Measurements from ENCODE around the gene GIGYF2.

GIGYF2 gene

DNA sequence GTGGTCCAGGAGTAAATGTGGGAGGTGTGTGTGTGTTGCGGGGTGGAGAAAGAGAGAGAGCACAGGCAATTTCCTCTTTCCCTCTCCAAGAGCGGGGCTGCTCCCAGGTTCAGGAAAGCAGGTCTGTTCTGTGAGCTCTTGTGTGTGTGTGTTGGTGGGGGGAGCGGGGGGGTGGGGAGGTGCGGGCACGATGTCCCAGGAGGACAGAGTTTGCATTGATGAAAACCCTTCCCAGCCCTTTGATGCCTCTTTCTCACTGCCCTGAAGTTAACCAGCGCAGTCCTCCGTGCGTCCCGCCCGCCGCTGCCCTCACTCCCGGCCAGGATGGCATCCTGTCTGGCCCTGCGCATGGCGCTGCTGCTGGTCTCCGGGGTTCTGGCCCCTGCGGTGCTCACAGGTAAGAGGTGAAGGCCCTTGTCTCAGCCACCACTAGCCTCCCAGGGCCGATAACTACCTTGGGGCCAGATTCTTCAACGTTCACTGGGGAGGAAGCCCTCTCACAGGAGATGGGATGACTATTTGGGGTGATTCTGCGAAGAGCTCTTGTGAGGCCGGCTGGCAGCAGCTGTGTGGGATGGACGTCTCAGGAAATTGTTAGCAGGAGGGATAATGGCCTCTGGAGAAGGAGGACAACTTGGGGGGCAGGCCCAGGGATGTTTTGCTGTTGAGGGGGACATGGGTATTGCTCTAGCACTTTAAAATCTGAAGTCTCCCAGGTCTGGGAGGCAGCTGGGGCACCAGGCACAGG lies 173.1 kb downstream of the GIGYF2 start, which contains the start of gene SNORC:
TSS of gene SNORC (plus strand) at position 247 of the 748 bp plus-strand sequence. CDS start at position 325, 78 bp downstream.
- no peak for DNase-seq

DNA sequence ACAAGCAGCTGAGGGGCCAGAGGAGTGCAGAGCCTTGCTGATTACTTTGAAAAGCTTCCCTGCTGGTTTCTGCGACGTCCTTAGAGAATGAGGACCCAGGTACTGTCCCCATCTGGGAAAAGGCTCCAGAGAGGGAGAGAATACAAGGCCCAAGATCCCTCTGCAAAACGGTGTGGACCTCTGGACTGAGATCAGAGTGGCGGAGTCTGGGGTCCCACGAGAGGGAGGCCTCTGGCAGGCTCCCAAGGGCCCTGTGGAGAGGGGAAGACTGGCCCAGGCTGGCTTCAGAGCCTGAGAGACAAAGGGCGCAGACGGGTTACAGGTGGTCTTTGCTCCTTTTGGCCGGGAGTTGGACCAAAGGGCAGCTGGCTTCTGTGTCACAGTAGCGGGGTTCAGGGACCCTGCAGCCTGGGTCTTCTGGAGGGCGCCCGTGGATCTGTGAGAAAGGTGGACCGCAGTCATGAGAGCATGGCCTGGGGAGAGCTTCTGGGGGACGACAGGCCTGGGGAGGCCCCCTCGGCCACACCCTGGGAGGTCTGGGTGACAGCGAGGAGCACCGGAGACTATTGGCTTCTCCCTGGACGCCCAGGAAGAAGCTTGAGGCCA lies 173.7 kb downstream of the GIGYF2 start:
- DNase-seq, result no peak

DNA sequence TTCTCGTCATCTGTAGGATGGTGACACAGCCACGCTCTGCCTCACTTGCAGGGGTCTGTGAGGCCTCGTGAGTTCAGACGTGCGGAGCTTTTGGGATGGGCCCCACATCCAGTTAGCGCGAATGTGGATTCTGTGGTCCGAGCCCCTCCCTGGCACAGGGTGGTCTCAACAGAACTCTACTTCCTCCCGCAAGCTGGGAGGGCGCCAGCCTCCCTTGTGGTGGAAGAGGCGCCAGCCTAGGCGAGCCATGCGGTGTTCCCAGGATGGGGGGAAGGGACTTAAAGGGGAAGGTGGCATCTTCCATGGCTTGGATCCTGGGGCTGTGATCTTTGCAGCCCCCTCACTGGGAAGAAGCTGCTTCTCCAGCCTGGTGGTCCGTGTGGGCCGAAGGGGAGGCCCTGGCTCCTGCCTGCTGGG lies 174.3 kb downstream of the GIGYF2 start:
- DNase-seq, result no peak

DNA sequence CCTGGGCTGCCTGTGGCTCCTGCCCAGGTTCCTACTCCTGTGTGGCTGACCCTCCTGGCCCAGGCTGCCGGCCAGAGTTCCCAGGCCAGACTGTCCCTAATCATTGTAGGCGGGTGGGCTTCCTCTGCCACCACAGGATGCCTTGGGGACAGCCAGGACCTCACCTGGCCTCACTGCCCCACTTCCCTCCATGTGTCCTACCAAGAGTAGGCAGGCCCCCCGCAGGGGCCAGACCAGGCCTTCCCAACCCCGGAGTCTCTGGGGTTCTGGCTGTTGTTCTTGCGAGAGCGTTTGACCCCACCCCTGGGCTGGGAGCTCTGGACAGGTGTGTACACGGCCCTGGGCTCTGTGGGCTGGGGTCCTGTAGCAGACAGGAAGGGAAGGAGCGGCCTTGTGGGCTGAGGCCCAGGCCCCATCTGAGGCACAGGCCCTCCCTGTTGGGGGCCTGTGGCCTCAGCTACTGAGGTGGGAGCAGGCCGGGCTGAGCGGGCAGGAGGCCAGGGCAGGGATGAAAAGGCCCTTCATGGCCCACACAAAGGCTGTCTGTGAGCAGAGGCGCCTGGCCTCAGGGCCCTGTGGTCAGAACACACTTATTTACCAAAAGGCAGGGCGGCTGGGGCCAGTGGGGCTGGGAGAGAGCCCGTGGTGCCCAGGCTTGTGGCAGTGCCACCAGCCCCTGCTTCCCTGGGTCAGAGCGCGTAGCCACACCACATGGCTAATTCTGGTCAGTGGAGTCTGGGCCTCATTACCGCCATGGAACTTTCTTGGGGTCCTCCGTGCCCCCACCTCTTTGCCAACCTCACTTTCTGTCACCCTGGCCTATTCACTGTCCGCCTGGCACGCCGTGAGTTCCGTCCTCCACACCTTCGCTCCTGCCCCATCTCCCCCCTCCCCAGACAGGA lies 175.0 kb downstream of the GIGYF2 start:
- no peak for DNase-seq

DNA sequence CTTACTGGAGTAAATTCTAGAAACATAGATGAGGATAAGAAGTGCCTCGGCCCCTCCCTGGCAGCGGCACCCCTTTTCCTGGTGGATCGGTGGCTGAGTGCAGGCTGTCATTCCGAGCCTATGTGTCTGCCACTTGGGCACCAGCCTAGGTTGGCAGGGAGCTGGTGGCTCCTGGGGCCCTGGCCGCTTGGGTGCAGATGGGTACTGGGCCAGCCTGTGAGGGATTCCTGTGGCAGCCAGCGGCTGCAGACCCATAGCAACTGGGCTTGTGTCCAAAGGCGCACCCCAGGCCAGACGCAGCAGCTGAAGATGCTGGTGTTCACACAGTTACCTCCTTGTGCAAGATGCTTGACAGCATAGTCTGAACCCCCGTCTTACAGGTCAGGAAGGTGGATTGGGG lies 175.7 kb downstream of the GIGYF2 start:
- no peak for DNase-seq

DNA sequence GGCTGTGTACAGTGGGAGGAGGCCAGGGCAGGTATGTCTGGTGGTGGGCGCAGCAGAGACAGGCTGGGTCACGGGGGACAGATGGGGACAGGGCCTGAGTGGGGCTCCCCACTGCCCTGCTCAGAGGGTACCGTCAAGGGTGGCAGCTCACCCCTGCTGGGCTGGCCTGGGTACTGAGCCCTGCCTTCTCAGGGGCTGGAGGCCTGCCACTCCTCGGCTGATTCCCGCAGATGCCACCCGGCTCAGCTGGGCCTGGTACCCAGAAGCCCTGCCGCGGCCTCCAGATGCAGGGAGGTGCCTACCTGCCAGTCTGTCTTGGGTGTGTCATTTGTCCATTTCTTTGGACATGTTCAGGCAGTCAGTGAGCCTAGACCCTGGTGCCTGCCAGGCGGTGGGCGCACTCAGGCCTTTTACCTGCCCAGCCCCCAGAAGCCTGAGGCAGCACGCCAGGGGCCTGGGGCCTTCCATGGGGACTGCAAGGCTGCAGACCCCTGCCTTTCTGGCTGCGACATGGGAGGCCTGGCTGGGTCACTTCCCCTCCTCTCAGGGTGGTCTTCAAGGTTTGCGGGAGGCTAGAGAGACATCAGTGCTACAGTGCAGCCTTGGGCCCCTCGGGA lies 176.3 kb downstream of the GIGYF2 start:
- DNase-seq, result no peak

DNA sequence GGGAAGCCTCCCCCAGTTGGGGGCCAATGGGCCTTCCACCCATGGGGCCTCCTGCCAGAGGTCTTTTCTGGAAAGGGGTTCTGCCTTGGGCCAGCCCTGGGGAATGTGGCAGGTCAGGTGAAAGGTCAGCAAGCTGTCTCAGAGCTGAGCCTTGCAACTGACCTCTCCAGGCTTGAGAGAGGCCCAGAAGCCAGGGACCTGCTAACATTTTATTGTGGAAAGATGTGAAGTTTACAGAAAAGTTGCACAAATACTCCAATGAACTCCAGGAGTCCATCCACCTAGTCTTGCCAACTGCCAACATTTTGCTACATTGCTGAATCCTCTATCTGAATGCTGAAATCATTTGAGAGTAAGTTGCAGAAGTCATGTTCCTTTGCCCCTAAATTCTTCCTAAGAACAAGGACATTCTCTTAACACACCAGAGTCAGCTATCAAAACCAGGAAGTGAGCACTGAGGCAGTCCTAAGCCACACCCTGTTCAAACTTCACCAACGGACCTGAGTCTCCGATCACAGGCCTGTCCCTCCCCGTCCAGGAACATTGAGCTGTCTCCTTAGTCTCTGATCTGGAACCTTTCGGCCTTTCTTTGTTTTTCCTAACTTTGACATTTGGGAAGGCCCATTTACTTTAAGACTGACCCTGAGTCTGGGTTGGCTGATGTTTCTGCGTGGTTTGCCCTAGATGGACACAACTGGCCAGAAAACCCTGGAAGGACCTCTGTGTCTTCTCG lies 176.9 kb downstream of the GIGYF2 start:
- DNase-seq, result no peak

DNA sequence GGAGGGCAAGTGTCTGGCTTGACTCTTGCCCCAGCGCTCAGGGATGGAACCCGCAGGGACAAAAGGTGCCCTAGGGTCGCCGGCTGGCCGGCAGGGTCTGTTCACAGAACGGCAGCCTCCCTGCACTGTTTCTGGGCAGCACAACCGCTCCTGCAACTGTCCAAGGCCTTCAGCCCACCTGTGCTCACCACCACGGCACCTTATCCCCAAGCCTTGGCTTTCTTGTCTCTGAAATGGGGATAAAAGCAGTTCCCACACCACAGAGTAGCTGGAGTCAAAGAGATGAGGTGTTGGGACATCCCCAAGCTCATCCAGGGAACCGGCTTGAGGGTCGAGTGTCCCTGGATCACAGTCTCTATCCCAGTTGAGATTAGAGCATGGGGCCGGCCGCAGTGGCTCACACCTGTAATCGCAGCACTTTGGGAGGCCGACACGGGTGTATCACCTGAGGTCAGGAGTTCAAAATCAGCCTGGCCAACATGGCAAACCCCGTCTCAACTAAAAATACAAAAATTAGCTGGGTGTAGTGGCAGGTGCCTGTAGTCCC lies 177.6 kb downstream of the GIGYF2 start:
- DNase-seq, result no peak

DNA sequence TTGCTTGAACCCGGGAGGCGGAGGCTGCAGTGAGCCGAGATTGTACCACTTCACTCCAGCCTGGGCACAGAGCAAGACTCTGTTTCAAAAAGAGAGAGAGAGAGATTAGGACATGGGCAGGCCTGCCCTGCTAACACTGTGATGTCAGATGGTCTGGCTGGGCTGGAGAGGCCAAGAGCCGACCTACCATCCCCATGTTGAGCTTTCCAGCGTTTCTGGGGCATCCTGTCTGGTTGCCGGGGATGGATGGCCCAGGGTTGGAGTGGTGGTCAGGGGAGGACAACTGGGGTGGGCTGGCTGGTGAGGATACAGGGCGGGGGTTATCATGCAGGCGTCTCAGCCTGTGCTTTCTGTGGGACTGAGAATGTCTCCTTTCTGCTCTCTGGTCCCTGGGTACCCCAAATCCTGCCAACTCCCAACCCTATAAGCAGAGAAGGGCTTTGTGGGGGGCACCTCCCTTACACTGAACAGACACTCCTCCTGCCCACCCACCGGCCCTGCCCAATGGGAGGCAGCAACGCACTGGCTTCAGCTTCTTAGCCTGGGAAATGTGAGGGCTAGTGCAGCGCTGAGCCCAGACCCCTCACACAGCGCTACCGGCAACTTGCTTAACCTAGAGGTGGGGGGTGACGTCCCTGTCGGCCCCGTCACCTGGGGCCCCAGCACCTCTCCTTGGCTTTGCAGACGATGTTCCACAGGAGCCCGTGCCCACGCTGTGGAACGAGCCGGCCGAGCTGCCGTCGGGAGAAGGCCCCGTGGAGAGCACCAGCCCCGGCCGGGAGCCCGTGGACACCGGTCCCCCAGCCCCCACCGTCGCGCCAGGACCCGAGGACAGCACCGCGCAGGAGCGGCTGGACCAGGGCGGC lies 178.4 kb downstream of the GIGYF2 start:
- peak; percentile 3 for DNase-seq

DNA sequence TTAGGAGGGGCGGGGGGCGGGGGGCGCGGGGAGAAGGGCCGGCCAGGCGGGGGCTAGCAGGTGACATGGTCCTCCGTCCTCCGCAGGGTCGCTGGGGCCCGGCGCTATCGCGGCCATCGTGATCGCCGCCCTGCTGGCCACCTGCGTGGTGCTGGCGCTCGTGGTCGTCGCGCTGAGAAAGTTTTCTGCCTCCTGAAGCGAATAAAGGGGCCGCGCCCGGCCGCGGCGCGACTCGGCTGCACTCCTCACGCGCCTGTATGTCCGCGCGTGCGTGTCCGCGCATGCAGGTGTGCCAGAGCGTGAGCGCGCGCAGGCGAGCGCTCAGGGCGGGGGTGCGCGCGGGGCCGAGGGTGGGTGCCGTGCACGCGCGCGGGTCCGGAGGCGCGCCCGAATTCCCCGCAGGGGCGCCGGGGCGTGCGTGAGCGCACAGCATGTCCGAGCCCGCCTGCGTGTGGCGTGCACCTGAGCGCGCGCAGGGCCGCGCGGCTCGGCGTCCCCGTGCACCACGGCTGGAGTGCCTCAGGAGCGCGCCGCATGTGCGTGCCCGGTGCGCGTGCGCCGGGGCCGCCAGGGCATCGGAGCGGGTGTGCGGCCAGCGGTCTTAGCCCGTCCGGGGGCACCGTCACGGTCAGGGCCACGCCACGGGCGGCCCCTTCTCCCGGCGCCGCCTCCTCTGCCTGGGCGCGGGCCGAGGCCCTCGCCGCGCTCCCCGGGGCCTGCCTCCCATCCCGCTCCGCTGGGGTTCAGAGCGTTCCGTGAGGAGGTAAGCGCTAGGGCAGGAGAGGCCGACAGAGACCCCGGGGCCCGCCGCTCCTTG lies 179.2 kb downstream of the GIGYF2 start:
- peak; percentile 45 for DNase-seq

DNA sequence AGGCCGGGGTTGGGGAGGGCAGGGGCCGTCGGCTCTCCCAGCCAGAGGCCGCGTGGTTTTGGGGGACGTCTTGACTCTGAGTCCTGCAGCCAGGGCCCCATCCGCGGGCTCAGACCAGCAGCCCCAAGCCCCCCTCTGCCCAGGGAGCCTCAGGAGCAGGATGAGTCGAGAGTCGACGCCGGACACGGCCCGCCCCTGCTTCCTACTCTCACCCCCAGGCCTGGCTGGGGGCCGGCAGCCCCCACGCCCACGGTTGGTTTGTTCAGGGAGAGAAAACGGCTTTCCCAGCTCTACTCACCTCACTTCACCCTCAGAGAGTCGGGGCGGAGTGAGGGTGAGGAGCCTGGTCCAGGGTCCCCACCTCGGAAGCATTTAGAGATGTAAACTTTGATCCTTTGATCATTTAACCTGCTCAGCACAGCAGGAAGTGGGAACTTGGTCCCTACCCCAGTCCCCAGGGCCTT lies 179.9 kb downstream of the GIGYF2 start:
- no peak for DNase-seq

DNA sequence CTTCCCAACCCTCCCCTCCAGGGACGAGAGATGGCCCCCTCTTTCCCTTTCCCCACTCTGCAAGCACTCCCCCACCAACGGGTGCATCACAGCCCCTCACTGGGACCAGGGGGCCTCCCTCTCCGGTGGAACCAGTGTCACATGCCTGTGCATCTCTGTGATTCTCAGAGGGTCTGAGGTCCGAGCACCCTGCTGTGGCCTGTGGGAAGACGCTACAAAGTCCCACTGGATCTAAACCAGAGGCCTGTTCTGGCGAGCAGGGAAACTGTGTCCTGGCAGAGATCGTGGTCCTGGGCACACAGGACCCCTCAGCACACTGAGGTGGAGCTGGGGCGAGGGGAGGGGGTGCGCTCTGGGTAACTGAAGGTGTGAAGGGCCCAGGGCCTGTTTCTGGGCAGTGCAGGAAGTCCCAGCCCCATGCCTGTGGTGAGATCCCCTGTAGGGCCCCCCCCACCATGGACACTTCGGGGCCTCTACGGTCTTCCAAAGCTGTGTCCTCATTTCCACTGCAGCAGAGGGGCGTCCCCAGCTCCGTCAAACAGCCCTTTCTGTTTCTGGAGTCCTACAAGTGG lies 180.9 kb downstream of the GIGYF2 start:
- DNase-seq, result no peak

DNA sequence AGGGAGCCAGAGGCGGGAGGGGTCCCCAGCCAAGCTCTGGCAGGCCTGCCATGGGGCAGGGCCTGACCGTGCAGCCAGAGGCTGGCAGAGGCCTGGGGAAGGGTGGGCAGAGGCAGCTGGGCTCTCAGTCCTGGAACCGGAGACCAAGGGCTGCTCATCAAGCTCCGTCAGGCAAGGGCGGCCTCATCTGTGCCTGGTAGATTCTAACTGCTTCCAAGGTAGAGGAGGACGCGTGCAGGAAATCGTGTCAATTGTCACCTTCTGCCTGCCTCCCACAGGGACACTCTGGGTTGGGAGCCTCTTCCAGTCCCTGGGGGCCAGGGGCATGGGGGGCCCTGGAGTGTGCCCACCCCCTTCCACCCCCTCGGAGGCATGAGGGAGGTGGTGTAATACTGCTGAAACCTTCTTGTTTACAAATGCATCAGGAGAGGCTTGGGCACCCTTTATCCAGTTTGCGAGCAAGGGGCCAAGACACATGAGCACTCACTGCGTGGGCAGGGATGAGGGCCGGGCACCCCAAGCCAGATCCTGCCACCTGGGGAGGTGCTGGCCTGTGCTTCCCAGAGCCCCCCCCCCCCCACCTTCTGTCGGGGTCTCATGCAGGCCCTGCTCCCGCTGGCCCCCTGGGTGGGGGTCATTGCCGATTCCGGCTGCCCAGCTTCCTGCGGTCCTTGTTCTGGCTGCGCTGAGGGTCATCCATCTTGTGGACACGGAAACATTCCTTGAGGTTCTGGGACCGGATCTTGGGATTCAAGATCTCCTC lies 181.9 kb downstream of the GIGYF2 start:
- no peak for DNase-seq

DNA sequence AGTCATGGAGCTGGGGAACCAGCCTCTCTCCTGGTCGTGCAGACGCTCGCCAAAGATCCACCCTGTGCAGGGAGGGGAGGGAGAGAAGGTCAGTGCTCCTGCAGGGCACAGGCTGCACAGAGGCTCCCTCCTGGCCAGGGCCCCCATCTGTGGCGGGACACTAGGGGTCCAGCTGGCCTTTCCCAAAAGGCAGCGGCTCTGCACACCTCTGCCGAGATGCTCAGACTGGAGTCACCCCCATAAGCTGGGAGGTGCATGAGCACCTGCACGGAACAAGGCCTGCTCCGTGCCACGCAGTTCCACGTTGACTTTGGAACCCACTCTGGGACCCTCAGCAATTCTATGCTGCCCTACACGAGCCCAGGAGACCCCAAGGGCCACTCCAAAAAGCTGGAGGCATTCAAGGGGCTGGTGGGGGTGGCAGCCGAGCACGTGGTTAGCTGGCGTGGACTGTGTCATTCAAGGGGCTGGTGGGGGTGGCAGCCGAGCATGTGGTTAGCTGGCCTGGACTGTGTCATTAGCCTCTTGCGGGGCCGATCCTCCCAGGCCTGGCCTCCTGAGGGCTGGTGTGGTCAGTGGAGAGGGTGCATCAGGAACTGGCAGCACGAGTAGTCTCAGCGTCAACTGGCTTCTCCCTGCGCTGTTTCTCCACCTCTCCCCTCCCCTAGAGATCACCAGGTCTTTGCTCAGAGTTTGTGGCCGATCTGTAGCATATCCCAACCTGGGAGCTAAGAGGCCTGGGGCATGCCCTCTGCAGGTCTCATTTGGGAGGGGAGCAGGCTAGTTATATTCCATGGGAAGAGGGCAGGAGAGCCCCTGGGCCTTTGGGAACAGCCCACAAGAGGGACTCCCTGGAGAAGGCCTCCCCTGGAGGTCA lies 182.7 kb downstream of the GIGYF2 start:
- DNase-seq, result no peak

DNA sequence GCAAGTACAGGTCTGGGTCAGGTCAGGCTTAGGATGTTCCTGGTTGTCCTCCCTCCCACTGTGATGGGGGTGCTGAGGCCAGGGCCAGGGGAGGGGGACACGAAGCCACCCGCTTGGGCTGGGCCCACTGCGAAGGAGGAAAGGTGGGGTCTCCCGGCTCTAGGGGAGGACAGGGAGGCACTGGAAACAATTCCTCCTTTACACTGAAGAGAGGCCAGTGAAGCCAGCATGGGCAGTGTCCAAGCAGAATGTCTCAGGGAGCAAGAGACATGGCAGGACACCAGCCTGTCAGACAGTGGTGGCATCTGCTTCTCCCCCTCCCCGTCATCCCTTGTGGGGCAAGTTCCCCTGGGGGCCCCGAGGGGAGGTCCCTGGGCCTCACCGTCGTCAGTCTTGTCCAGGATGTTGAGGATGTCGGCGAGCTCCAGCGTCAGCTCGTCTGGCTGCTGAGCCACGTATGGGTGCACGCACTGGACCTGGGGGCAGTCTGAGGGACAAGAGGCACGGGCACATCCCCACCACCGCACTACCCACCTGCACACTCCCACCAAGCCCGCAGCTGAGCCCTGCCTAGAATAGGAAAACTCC lies 183.7 kb downstream of the GIGYF2 start:
- no peak for DNase-seq

DNA sequence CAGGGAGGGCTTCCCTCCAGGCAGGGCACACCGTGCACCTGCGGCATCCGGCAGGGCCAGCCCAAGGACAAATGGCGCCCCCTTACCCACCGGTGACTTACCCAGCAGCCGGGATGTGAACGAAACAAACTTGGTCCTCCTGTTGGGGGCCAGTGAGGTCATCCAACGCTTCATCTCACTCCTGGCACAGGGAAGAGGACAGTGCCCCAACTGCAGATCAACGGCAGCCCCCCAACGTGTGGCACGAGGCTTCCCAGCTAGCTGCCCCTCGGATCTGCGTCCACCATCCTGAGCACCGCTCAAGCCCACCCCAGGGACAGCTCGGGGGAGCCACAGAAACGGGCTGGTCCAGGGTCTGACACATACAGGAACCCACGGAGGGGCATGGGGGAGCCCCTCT lies 185.0 kb downstream of the GIGYF2 start:
- no peak for DNase-seq

DNA sequence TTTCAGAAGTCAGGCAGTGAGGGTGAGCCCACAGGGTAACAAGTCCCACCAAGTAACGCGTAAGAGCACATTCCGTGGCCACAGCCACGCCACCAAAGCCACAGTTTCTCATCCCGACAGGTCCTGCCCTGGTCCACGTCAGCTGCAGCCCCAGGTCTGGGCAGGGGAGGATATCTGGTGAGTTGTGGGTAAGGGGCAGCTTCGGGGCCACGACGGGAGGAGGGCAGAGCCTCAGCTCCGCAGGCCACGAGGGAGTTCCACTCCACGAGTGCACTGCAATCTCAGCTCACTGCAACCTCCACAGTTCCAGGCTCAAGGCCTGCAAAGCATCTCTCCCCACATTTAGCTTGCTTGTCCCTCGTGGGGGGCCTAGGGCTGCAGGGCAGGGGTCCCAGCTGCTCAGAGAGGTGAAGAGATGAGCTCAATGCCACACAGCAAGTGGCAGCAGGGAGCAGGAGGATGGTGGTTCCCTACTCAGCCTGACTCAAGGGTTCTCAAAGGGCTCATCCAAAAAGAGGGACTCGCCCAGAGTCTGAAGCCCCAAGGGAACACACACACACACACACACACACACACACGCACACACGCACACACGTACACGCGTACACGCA lies 185.5 kb downstream of the GIGYF2 start:
- DNase-seq, result no peak

Measured in NCI-H1436 (cell line).